ENCODE measurements around the gene MT1A.

- TF ChIP-seq EZH2 (IDR thresholded peaks at IDR 0.05; ENCODE audit: borderline replicate concordance, low read length) (no peak), CTCF (conservative IDR thresholded peaks at IDR 0.05 in 1 of 2, IDR thresholded peaks at IDR 0.05 in 1 of 2; ENCODE audit: extremely low read depth in 1 of 2, insufficient read depth in 1 of 2, low read depth in 1 of 2, low read length in 2 of 2) (no peak)
These were observed 14.1 kb downstream of the MT1A start for GRCh38 chr16:56652600-56652999.

All from mammary epithelial cell (primary cell).